Tibial nerve (tissue), 3 donors: Measurements from ENCODE around the gene PLPPR3.

Source experiments
- POLR2A ChIP-seq, 2 donors: fragments of 450-650 bp; IDR thresholded peaks; one replicate each; pipeline ENCODE4 v1.6.1; 2017; ENCODE audit warnings: antibody characterized with exemption in 2 of 2, mild to moderate bottlenecking in 2 of 2, moderate library complexity in 2 of 2
- TF ChIP-seq, protein P1 (sequence below), 5 experiments: fragments of 200-600 bp in 3 of 5; fragments of 450-650 bp in 2 of 5; sonication (generic) in 3 of 5; IDR thresholded peaks; one replicate each; pipeline ENCODE4 v1.5.1; 2016 to 2019; ENCODE audit warnings: antibody characterized with exemption in 5 of 5, mild to moderate bottlenecking in 3 of 5, moderate library complexity in 2 of 5

DNA sequence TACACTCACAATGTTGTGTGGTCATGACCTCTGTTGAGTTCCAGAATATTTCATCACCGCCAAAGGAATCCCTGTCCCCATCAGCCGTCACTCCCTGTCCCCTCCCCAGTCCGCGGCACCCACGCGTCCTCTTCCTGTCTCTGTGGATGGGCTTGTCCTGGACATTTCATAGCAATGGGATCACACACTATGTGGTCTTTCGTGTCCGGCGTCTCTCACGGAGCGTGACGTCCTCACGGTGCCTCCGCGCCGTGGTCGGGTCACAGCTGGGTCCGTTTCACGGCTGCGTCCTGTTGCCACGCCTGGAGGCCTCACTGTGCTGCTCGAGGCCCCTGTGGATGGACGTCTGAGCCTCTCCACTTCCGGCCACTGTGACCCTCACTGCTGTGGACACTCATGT is 12.5 kb upstream of the PLPPR3 start:
- TF ChIP-seq, protein P1, sequence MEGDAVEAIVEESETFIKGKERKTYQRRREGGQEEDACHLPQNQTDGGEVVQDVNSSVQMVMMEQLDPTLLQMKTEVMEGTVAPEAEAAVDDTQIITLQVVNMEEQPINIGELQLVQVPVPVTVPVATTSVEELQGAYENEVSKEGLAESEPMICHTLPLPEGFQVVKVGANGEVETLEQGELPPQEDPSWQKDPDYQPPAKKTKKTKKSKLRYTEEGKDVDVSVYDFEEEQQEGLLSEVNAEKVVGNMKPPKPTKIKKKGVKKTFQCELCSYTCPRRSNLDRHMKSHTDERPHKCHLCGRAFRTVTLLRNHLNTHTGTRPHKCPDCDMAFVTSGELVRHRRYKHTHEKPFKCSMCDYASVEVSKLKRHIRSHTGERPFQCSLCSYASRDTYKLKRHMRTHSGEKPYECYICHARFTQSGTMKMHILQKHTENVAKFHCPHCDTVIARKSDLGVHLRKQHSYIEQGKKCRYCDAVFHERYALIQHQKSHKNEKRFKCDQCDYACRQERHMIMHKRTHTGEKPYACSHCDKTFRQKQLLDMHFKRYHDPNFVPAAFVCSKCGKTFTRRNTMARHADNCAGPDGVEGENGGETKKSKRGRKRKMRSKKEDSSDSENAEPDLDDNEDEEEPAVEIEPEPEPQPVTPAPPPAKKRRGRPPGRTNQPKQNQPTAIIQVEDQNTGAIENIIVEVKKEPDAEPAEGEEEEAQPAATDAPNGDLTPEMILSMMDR (IDR thresholded peaks at IDR 0.05), result no peak
- TF ChIP-seq POLR2A (IDR thresholded peaks at IDR 0.05), result no peak
